GM13976 (cell line): ENCODE results near the gene PCNX1.

Experiments
- DNase-seq: peaks from one replicate; pipeline ENCODE4 v3.0.0; 2012; ENCODE audit warnings: low spot score
- in situ Hi-C: fragments of 300-500 bp; cut with MboI; formaldehyde crosslinking; loops from one replicate; pipeline ENCODE4 v1.12.0; 2022; ENCODE audit warnings: low sequenced_read_pairs, mixed read lengths, inconsistent platforms; ENCODE audit not compliant: unreplicated experiment
- TF ChIP-seq, protein P1 (sequence below): IDR thresholded peaks from 2 replicates; pipeline ENCODE4 v1.5.1; 2012; ENCODE audit warnings: borderline replicate concordance, mild to moderate bottlenecking; ENCODE audit not compliant: insufficient read depth; ENCODE audit errors: extremely low read depth, missing control alignments, control extremely low read depth

PCNX1 gene

DNA sequence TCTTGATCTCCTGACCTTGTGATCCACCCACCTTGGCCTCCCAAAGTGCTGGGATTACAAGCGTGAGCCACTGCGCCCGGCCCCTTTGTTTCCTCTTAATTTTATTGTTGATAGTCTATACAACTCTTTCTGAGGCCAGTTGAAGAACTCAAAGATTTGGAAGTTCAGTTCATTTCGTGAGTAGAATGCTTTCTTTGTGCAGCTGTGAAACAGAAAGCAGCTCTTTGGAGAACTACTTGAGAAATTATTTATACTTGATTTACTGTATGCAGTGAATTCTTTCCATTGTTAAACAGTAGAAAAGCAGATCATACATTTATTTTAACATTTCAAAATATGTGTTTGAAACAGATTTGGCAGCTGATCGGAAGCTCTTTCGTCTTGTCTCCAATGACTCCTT is 69.3 kb downstream of the PCNX1 start:
- no peak for DNase-seq
- TF ChIP-seq, protein P1, sequence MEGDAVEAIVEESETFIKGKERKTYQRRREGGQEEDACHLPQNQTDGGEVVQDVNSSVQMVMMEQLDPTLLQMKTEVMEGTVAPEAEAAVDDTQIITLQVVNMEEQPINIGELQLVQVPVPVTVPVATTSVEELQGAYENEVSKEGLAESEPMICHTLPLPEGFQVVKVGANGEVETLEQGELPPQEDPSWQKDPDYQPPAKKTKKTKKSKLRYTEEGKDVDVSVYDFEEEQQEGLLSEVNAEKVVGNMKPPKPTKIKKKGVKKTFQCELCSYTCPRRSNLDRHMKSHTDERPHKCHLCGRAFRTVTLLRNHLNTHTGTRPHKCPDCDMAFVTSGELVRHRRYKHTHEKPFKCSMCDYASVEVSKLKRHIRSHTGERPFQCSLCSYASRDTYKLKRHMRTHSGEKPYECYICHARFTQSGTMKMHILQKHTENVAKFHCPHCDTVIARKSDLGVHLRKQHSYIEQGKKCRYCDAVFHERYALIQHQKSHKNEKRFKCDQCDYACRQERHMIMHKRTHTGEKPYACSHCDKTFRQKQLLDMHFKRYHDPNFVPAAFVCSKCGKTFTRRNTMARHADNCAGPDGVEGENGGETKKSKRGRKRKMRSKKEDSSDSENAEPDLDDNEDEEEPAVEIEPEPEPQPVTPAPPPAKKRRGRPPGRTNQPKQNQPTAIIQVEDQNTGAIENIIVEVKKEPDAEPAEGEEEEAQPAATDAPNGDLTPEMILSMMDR = no peak
- in situ Hi-C loops = loop anchor here (10.0 kb wide), 1 partner anchor 352 kb away; no protein-coding TSS in a partner anchor

DNA sequence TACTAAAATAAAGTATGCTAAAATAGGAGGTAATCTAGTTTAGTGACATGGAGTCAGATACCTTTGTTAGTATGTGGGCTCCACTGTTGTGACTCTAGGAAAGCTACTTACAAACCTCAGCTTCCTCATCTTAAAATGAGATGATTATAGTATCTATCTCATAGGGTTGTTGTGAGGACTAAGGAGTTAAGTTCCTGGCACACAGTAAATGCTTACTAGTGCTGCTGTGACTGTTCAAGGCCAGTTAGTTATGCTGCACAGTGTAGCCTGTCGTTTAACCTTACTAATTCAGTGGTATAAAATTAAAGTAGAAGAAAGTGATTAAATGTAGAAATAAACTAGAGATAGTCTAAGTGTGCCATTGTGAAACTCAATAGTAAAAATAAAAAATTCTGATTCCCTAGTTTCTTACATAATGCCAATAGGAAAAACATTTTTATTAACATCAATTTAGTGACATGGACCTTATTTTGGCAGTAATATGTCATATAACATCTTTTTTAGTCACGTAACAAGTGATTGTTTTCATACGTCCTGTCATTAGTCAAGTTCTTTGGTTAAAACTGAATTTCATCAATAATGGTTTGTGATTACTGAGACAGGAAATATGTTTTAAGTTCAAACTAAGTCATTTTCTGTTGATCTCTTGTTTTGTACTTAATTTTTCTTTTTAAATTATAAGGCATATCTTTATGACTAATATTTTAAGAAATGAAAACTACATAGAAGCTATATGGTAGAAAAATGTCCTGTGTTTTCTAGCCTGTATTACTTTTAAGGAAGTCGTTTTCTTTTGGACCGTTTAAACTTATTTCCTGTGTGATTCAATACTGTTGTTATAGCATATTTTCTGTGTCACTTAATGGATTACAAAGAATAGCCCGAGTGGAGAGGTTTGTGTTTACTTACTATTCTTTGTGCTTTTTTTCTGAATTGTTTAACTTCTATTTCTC is 74.0 kb downstream of the PCNX1 start:
- DNase-seq = no peak
- TF ChIP-seq, protein P1 = no peak
- in situ Hi-C loops = no loop called here

DNA sequence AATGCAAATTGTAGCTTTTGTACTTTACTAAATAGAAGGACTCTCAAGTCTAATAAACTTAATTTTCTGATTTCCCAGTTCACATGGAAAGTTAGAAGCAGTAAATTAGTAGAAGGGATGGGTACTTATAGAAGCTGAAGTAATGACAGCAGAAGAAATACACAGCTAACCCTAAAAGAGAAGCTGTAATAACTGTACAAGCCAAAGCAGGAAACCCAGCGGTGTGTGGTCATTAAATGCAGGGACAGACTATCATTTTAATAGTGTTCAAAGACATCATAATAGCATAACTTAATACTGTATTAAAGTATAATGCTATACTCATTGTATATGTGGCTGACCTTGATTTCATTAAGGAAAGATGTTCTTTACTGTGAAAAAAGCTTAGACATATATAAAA is 74.9 kb downstream of the PCNX1 start:
- TF ChIP-seq, protein P1 = no peak
- no peak for DNase-seq
- in situ Hi-C loops = no loop called here

DNA sequence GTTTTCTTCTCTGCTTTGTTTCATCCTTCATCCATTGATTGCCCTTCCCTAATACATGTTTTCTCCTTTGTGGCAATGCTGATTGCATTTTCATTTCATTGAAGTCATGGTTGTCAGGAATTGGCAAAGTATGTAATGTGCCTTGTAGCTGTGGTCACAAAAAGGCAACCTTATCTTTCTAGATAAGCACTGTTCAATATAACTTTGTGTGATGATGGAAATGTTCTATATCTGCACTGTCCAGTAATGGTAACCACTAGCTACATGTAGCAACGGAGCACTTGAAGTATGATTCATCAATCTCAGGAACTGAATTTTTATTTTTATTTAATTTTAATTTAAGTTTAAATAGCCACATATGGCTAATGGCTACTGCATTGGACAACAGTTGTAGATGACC is 79.8 kb downstream of the PCNX1 start:
- DNase-seq = no peak
- TF ChIP-seq, protein P1 = no peak
- in situ Hi-C loops = no loop called here

DNA sequence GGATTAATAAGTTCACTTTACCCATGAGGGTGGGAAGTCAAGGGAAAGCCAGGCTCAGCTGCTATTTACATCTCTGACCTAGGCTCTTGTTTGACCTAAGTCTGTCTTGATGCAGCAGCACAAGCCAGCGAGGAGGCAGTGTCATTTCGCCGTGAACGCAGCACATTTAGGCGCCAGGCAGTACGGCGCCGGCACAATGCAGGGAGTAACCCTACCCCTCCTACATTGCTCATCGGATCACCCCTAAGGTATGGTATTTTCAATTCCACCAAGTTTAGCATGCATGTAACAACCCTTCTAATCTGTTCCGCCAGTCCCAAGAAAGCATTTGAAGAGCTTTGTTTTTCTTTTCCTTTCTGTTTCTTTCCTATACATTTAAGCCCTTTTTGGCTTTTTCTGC is 81.2 kb downstream of the PCNX1 start:
- DNase-seq = no peak

DNA sequence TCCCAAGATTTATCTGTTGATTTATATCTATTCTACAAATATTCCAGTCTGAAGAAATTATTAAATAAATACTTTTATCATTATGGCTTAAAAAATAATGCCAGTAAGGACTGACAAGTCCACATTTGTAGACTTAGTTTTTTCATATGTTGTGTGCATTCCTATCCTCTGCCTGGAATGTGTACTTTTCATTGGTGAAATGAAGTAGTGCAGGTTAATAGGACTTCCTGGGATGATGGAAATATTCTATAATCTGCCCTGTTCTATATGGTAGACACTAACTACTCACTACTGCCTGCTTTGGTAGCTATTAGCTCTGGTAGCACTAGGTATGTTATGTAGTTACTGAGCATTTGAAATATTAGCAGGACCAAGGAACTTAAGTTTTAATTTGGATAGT is 86.7 kb downstream of the PCNX1 start:
- TF ChIP-seq, protein P1 = no peak
- DNase-seq = no peak
- in situ Hi-C loops = no loop called here

More for the DNA sequence above, 81.2 kb downstream of the PCNX1 start:
- TF ChIP-seq, protein P1 = no peak
- in situ Hi-C loops = no loop called here
